A549 (cell line): ENCODE results near the gene NBPF6. TPM values are rescaled to one million over a fixed set of nuclear protein-coding genes. Genes with fewer than 3 reads are reported as not detected.
"Not testable (repeated sequence)": the region's sequence is repeated elsewhere in the genome, so short reads cannot be mapped to it uniquely, and the experiment has no call there.

Experiments
- ATAC-seq, 2 experiments: fragments of 200-7000 bp in 1 of 2; fragments of >200 bp in 1 of 2; cut with Nextera tagmentation in 1 of 2; cut with Tn5 transposase in 1 of 2; 3 replicates each; pipeline versions ENCODE4 v1.8.0 to v1.9.1; 2018 to 2020; ENCODE audit warnings: mild to moderate bottlenecking in 1 of 2, moderate library complexity in 1 of 2
- CTCF ChIA-PET: fragments of 300-600 bp; sonication (Branson Sonifier 250); formaldehyde crosslinking; extraction: SDS; loops from one replicate; lab custom pipeline; 2021; ENCODE audit warnings: antibody characterized with exemption, inconsistent platforms; lab: Yijun Ruan, JAX
- POLR2A ChIA-PET: fragments of 350-600 bp; formaldehyde crosslinking; extraction: SDS; loops from one replicate; lab custom pipeline; 2021; ENCODE audit warnings: antibody characterized with exemption, inconsistent platforms; lab: Yijun Ruan, JAX
- DNase-seq, 2 experiments: peaks; one replicate each; pipeline versions ENCODE4 v3.0.0 to v3.0.0-alpha.2; 2011 to 2016; ENCODE audit warnings: low read depth in 1 of 2, low spot score in 1 of 2
- FAIRE-seq: peaks from 2 replicates; lab custom pipeline; 2011; peaks lifted over from hg19 to GRCh38; lab: Jason Lieb, UNC
- H3K27ac ChIP-seq, 2 experiments: fragments of >200 bp; sonication (Bioruptor Twin); formaldehyde crosslinking; 3 replicates each; pipeline ENCODE4 v1.5.1; 2016 to 2017
- H3K4me1 ChIP-seq: fragments of >200 bp; sonication (Bioruptor Twin); formaldehyde crosslinking; 3 replicates; pipeline ENCODE4 v1.6.1; 2016
- H3K4me2 ChIP-seq: fragments of >200 bp; sonication (Bioruptor Twin); formaldehyde crosslinking; 3 replicates; pipeline ENCODE4 v1.6.1; 2016
- H3K4me3 ChIP-seq: fragments of >200 bp; sonication (Bioruptor Twin); formaldehyde crosslinking; 3 replicates; pipeline ENCODE4 v1.5.1; 2016
- H3K9me3 ChIP-seq: fragments of >200 bp; sonication (Bioruptor Twin); formaldehyde crosslinking; 3 replicates; pipeline ENCODE4 v1.6.1; 2016
- CEBPB ChIP-seq, 2 experiments: fragments of >200 bp in 1 of 2; sonication (Bioruptor Twin) in 1 of 2; formaldehyde crosslinking in 1 of 2; IDR thresholded peaks; 2 replicates each; pipeline ENCODE4 v1.6.1; 2012 to 2016
- CHD2 ChIP-seq: fragments of 150-350 bp; IDR thresholded peaks from 2 replicates; pipeline ENCODE4 v1.6.1; 2014; ENCODE audit warnings: low read length; ENCODE audit not compliant: partially characterized antibody
- CHD4 ChIP-seq: fragments of 200-600 bp; sonication (generic); IDR thresholded peaks from 2 replicates; pipeline ENCODE4 v1.6.1; 2016; ENCODE audit warnings: antibody characterized with exemption, mild to moderate bottlenecking, borderline replicate concordance
- FOSL2 ChIP-seq, 2 experiments: fragments of 450-650 bp in 1 of 2; fragments of >200 bp in 1 of 2; sonication (Bioruptor Twin) in 1 of 2; formaldehyde crosslinking; IDR thresholded peaks; 2 replicates each; pipeline versions ENCODE4 v1.5.0 to v1.6.1; 2016 to 2020; ENCODE audit warnings: mild to moderate bottlenecking in 1 of 2, moderate library complexity in 1 of 2
- FOXS1 ChIP-seq: fragments of 250-450 bp; sonication (Bioruptor Pico); IDR thresholded peaks from 2 replicates; pipeline ENCODE4 v1.5.0; 2020; ENCODE audit warnings: mild to moderate bottlenecking, moderate library complexity
- HDAC2 ChIP-seq: fragments of 200-600 bp; sonication (generic); IDR thresholded peaks from 2 replicates; pipeline ENCODE4 v1.6.1; 2016
- HEYL ChIP-seq: fragments of 250-450 bp; sonication (Bioruptor Pico); IDR thresholded peaks from 2 replicates; pipeline ENCODE4 v1.8.0; 2021; ENCODE audit warnings: mild to moderate bottlenecking, moderate library complexity
- NFE2L2 ChIP-seq: fragments of 150-350 bp; conservative IDR thresholded peaks from 2 replicates; pipeline ENCODE4 v1.6.1; 2014; ENCODE audit warnings: low read length
- SMC3 ChIP-seq: fragments of >200 bp; sonication (Bioruptor Twin); formaldehyde crosslinking; IDR thresholded peaks from 3 replicates; pipeline ENCODE4 v1.6.1; 2018; ENCODE audit warnings: inconsistent platforms
- ZSCAN20 ChIP-seq: fragments of 250-450 bp; sonication (Bioruptor Pico); IDR thresholded peaks from 2 replicates; pipeline ENCODE4 v1.8.0; 2022; ENCODE audit warnings: mild to moderate bottlenecking, moderate library complexity
- WGBS: methylation state at CpG from one replicate; pipeline ENCODE4 v1.1.6; 2017; ENCODE audit errors: missing lambda C conversion rate; 5-methylcytosine and 5-hydroxymethylcytosine counted together
- polyA plus RNA-seq, 4 experiments: library from polyadenylated mRNA; depleted of rRNA in 3 of 4; stranded (reverse); fragments of >200 nt; fragmentation: RNase III in 1 of 4; extraction: RNeasy Plus Mini Kit Qiagen cat#74134 plus additional on column Dnase treatment in 1 of 4; gene quantifications; 2 replicates in 3 of 4; 3 replicates in 1 of 4; pipeline ENCODE4 v1.2.3, GENCODE V29; 2011 to 2017
- TF ChIP-seq, protein P1 (sequence below): fragments of 150-350 bp; IDR thresholded peaks from 2 replicates; pipeline ENCODE4 v1.6.1; 2014; ENCODE audit warnings: low read depth, mild to moderate bottlenecking, low read length
- TF ChIP-seq, protein P2 (sequence below): fragments of >200 bp; sonication (Bioruptor Twin); formaldehyde crosslinking; IDR thresholded peaks from 3 replicates; pipeline ENCODE4 v1.5.1; 2016
- TF ChIP-seq, protein P3 (sequence below): fragments of 250-450 bp; sonication (Bioruptor Pico); IDR thresholded peaks from 2 replicates; pipeline ENCODE4 v1.5.0; 2021; ENCODE audit warnings: mild to moderate bottlenecking, moderate library complexity, borderline replicate concordance

The NBPF6 gene
- polyA plus RNA-seq, 2 of the 4 experiments (the other 2 are of a cell fraction): not detected

DNA sequence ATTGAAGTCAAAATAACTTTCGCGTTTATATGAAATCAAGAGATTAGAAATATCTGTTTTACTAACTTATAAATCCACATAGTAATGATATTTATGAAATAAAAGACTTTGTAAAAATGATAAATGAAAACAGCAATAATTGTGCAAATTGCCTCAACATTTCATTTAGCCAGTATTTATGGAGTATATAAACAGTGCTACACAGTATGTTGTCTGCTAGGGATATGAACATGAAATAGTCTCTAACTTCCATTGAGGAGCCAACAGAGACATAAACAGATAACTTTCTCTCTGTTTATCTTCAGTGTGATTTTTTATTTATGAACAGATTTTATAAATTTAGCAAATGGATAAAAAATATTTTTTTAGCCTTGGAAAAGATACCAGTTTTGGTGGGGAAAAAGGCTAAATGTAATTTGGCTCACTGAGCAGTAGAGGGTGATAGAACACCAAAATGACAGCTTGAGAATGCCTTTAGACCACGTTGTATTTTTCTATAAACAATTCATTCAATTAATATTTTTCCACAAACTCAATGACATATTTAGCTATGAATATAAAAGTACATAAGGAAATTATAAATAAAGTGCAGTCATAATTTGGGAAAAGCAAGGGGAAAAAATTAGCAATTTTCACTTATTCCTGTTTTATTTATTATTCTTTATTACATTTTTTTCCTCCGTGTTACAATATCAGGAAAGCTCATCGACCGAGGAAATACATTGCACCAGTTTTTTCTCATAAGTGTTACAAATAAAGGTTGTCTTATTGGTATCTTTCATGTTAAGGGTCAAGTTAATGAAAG is 62.3 kb downstream of the NBPF6 start (continued):
- no peak for TF ChIP-seq CHD4
- TF ChIP-seq FOSL2 (IDR thresholded peaks at IDR 0.05): no peak
- no peak for TF ChIP-seq FOSL2 (CRISPR knock-in tag; IDR thresholded peaks at IDR 0.05)
- TF ChIP-seq, protein P1, sequence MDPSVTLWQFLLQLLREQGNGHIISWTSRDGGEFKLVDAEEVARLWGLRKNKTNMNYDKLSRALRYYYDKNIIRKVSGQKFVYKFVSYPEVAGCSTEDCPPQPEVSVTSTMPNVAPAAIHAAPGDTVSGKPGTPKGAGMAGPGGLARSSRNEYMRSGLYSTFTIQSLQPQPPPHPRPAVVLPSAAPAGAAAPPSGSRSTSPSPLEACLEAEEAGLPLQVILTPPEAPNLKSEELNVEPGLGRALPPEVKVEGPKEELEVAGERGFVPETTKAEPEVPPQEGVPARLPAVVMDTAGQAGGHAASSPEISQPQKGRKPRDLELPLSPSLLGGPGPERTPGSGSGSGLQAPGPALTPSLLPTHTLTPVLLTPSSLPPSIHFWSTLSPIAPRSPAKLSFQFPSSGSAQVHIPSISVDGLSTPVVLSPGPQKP: no peak
- TF ChIP-seq SMC3: peak; percentile 85
- no peak for TF ChIP-seq FOXS1 (CRISPR knock-in tag)
- no peak for TF ChIP-seq HDAC2
- TF ChIP-seq CHD2: no peak
- no peak for TF ChIP-seq ZSCAN20
- no peak for TF ChIP-seq HEYL
- TF ChIP-seq, protein P2, sequence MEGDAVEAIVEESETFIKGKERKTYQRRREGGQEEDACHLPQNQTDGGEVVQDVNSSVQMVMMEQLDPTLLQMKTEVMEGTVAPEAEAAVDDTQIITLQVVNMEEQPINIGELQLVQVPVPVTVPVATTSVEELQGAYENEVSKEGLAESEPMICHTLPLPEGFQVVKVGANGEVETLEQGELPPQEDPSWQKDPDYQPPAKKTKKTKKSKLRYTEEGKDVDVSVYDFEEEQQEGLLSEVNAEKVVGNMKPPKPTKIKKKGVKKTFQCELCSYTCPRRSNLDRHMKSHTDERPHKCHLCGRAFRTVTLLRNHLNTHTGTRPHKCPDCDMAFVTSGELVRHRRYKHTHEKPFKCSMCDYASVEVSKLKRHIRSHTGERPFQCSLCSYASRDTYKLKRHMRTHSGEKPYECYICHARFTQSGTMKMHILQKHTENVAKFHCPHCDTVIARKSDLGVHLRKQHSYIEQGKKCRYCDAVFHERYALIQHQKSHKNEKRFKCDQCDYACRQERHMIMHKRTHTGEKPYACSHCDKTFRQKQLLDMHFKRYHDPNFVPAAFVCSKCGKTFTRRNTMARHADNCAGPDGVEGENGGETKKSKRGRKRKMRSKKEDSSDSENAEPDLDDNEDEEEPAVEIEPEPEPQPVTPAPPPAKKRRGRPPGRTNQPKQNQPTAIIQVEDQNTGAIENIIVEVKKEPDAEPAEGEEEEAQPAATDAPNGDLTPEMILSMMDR: peak; percentile 79

DNA sequence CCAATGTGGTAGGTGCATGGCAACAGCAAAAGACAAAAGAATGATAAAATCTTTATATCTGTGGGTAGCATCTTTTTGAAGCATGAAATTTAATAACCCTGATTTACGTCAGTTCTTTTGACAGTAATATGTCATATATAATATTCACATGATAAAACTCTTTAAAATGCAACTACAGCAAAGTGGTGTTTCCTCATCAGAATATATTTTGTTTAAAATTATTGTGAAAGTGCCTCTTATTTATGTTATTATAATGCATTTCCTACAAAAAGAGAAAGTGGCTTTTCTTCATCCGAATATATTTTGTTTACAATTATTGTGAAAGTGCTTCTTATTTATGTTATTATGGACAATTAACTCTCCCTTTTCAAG is 62.9 kb downstream of the NBPF6 start:
- WGBS: 23% methylated on average over 2 of the region's 2 CpGs
- Histone ChIP-seq H3K4me1 (no peaks in the 10 kb centered on the region), H3K4me2 (peak overlapping the region; percentile 32; the same call in 1 of the 3 replicates), H3K27ac (no peak overlapping the region), H3K4me3 (no peak overlapping the region), H3K9me3 (no peaks in the 10 kb centered on the region)
- FAIRE-seq (no peak), ATAC-seq (no peak), DNase-seq (no peak)
- POLR2A ChIA-PET: interaction anchor here (1.2 kb wide), 1 partner anchor 130 kb away, joined by 5 read pairs; no protein-coding TSS in a partner anchor
- CTCF ChIA-PET: interaction anchor here (0.8 to 6.9 kb wide), 11 partner anchors 8 to 138 kb away, joined by 3 to 55 read pairs (median 6); partner anchors contain the start of gene EEIG2
- TF ChIP-seq NFE2L2 (no peak), CEBPB (IDR thresholded peaks at IDR 0.05) (no peak)
- TF ChIP-seq, protein P3, sequence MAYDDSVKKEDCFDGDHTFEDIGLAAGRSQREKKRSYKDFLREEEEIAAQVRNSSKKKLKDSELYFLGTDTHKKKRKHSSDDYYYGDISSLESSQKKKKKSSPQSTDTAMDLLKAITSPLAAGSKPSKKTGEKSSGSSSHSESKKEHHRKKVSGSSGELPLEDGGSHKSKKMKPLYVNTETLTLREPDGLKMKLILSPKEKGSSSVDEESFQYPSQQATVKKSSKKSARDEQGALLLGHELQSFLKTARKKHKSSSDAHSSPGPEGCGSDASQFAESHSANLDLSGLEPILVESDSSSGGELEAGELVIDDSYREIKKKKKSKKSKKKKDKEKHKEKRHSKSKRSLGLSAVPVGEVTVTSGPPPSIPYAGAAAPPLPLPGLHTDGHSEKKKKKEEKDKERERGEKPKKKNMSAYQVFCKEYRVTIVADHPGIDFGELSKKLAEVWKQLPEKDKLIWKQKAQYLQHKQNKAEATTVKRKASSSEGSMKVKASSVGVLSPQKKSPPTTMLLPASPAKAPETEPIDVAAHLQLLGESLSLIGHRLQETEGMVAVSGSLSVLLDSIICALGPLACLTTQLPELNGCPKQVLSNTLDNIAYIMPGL (CRISPR knock-in tag): no peak

DNA sequence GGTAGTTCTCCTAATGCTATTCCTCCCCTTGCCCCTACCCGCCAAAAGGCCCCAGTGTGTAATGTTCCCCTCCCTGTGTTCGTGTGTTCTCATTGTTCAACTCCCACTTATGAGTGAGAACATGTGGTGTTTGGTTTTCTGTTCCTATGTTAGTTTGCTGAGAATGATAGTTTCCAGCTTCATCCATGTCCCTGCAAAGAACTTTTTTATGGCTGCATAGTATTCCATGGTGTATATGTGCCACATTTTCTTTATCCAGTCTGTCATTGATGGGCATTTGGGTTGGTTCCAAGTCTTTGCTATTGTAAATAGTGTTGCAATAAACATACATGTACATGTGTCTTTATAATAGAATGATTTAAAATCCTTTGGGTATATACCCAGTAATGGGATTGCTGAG is 63.8 kb downstream of the NBPF6 start:
- H3K4me3 ChIP-seq, H3K27ac ChIP-seq, H3K4me1 ChIP-seq, POLR2A ChIA-PET, H3K9me3 ChIP-seq, DNase-seq, FAIRE-seq, H3K4me2 ChIP-seq, ATAC-seq: not testable (repeated sequence)
- 90% methylated on average over 2 of the region's 2 CpGs for WGBS
- CTCF ChIA-PET: interaction anchor here (6.9 kb wide), 1 partner anchor 130 kb away, joined by 55 read pairs; no protein-coding TSS in a partner anchor

DNA sequence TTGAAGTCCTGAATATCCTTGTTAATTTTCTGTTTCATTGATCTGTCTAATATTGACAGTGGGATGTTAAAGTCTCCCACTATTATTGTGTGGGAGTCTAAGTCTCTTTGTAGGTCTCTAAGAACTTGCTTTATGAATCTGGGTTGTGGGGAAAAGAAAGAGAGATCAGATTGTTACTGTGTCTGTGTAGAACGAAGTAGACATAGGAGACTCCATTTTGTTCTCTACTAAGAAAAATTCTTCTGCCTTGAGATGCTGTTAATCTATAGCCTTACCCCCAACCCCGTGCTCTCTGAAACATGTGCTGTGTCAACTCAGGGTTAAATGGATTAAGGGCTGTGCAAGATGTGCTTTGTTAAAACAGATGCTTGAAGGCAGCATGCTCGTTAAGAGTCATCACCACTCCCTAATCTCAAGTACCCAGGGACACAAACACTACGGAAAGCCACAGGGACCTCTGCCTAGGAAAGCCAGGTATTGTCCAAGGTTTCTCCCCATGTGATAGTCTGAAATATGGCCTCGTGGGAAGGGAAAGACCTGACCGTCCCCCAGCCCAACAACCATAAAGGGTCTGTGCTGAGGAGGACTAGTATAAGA is 67.3 kb downstream of the NBPF6 start:
- H3K4me1 ChIP-seq, H3K27ac ChIP-seq, DNase-seq, FAIRE-seq, ATAC-seq, H3K4me2 ChIP-seq, H3K4me3 ChIP-seq, CTCF ChIA-PET, H3K9me3 ChIP-seq, POLR2A ChIA-PET: not testable (repeated sequence)
- 22% methylated on average over 5 of the region's 6 CpGs for WGBS

Other genes starting within 250 kb of the NBPF6 start
- 34.2 and 45.6 TPM in 2 replicates for gene SLC25A24, start 250.0 kb upstream of the NBPF6 start, polyA plus RNA-seq (2011; rRNA removed)
- gene SLC25A24, start 250.0 kb upstream of the NBPF6 start, polyA plus RNA-seq (2017; fragmentation: RNase III; extraction: RNeasy Plus Mini Kit Qiagen cat#74134 plus additional on column Dnase treatment): 24.1 to 25.5 TPM (median 25.3 TPM) in 3 replicates
- 0.37 and 0.56 TPM in 2 replicates for gene NBPF4, start 206.3 kb upstream of the NBPF6 start, polyA plus RNA-seq (2011; rRNA removed)
- 0.21 to 0.42 TPM (median 0.25 TPM) in 3 replicates for gene NBPF4, start 206.3 kb upstream of the NBPF6 start, polyA plus RNA-seq (2017; fragmentation: RNase III; extraction: RNeasy Plus Mini Kit Qiagen cat#74134 plus additional on column Dnase treatment)
- 7.4 and 7.9 TPM in 2 replicates for gene EEIG2, start 109.8 kb downstream of the NBPF6 start, polyA plus RNA-seq (2011; rRNA removed)
- gene EEIG2, start 109.8 kb downstream of the NBPF6 start, polyA plus RNA-seq (2017; fragmentation: RNase III; extraction: RNeasy Plus Mini Kit Qiagen cat#74134 plus additional on column Dnase treatment): 4.9 to 5.3 TPM (median 5.2 TPM) in 3 replicates
- gene HENMT1, start 210.8 kb downstream of the NBPF6 start, polyA plus RNA-seq (2011; rRNA removed): 8.7 and 9.7 TPM in 2 replicates
- 6.8 to 10.3 TPM (median 8.1 TPM) in 3 replicates for gene HENMT1, start 210.8 kb downstream of the NBPF6 start, polyA plus RNA-seq (2017; fragmentation: RNase III; extraction: RNeasy Plus Mini Kit Qiagen cat#74134 plus additional on column Dnase treatment)
- 25.8 and 41.6 TPM in 2 replicates for gene PRPF38B, start 242.0 kb downstream of the NBPF6 start, polyA plus RNA-seq (2011; rRNA removed)
- gene PRPF38B, start 242.0 kb downstream of the NBPF6 start, polyA plus RNA-seq (2017; fragmentation: RNase III; extraction: RNeasy Plus Mini Kit Qiagen cat#74134 plus additional on column Dnase treatment): 34.9 to 38.8 TPM (median 36.8 TPM) in 3 replicates